GM18511 (cell line): ENCODE measurements around the gene MFSD6.

Source experiments
- ATAC-seq: cut with Tn5 transposase; IDR thresholded peaks from one replicate; pipeline ENCODE4 v1.9.1; 2021; ENCODE audit warnings: mild to moderate bottlenecking, moderate library complexity; ENCODE audit not compliant: unreplicated experiment

The MFSD6 gene

DNA sequence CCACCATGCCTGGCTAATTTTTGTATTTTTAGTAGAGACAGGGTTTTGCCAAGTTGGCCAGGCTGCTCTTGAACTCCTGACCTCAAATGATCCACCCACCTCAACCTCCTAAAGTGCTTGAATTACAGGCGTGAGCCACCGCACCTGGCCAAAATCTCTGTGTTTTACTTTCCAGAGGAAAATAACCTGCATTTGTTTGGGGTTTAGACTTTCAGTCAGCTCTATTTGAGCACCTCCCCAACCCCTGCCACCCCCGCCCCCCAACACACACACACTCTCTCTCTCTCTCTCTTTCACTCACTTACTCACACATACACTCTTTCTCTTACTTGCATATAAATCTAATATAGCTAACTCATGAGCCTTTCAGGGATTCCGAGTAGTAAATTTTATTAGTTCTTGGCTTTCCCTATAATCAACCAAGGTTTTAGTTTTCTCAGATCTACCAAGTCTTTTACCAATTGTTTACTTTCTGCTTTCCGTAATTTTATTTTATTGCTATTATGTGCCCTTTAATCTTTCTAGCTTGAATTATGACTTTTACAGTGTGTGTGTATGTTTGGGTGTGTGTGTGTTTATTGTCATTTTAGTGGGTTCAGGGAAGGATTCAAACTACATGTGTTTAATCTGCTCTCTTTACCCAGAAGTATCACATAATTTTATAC, 24.5 kb downstream of the MFSD6 start:
- ATAC-seq: peak; percentile 58

GRCh38 chr2:190435031-190435670, 27.0 kb downstream of the MFSD6 start:
- ATAC-seq: no peak

DNA sequence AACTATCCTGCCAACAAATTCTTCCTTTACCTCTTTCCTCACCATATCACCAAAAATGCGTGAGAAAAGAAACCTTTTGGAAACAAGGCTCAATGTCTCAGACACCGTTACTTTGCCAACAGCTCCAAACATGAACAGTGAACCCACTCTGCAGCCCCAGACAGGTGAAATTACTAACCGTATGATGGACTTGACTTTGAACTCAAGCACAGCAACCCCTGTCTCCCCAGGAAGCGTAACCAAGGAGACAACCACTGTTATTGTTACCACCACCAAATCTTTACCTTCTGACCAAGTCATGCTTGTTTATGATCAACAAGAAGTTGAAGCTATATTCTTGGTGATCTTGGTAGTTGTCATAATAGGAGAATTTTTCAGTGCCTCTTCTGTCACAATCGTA, 28.4 kb downstream of the MFSD6 start:
- no peak for ATAC-seq

GRCh38 chr2:190440113-190440512, 32.0 kb downstream of the MFSD6 start:
- no peak for ATAC-seq

DNA sequence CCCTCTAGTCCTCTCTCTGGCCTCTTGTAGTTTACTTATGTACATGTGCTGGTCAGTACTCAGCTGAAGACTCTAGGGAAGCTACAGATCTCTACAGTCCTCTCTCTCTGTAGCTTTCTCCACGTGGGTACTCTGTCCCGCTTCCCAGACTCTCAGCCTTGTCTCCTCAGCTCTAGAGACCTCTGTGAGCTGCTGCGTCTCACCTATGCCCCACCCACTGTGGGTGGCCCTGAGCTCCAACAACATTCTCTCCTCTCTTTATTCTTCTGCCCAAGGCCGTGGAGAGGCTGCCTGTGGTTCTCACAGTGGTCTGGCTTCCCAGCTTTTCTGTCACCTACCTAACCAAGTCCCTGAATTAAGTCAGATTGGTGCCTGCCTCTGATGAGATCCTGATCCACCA, 33.4 kb downstream of the MFSD6 start:
- no peak for ATAC-seq

DNA sequence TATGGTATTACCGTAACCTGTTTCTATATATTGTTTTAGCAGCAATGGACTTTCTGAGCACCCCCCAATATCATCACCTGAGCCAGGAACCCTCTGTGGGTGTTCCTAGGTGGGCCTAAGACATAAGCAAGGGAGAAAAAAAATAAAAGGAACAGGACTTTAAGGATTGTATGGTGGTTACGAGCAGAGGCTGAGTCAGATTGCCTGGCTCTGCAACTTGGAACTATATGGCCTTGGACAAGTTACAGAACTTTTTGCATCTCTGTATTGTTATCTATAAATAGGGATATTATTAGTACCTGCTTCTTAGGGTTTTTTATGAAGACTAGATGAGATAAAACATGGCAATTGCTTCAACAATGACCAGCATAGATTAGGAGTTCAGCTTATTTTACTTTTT, 34.9 kb downstream of the MFSD6 start:
- no peak for ATAC-seq

DNA sequence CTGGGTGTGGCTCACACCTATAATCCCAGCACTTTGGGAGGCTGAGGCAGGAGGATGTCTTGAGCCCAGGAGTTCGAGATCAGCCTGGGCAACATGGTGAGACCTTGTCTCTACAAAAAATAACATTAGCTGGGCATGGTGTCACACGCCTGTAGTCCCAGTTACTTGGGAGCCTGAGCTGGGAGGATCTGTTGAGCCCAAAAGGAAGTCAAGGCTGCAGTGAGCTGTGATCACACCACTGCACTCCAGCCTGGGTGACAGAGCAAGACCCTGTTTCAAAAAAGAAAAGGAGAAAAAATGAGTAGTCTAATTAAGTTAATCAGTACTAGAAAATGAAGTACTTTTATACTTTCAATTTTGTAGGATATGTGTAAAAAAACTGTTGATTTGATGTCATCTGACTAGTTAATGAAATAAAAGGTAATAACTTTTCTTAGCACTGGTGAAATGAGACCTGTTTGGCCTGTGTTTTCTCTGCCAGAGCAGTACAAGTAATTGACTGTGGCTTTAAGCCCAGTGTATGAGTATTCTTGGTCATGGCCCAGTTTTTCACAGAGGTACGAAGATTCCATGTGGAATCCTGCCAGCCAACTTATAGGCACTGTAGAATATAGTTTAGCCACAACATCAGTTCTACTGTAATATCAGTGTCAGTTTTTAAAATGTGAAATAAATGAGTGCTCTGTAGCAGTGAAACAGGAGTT, 35.8 kb downstream of the MFSD6 start:
- no peak for ATAC-seq

GRCh38 chr2:190444976-190445375, 36.8 kb downstream of the MFSD6 start:
- ATAC-seq: no peak

DNA sequence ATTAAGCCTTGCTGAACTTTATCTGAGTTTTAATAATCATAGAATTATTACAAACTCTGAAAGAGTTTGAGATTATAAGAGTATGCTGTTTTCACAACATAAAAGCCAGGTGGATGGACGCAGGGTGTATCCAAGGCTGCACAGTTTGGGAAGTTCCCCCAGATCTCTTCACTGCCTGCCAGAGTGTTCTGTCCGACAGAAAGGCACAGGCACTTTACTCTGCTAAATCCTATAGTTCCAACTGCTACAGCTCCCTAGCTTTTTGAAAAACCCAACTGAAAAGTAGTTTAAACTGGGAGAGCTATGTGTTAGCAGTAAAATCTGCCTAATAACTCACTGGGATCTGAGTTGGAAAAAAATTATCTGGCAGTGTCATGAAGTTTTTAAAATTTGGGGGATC, 38.0 kb downstream of the MFSD6 start:
- no peak for ATAC-seq

DNA sequence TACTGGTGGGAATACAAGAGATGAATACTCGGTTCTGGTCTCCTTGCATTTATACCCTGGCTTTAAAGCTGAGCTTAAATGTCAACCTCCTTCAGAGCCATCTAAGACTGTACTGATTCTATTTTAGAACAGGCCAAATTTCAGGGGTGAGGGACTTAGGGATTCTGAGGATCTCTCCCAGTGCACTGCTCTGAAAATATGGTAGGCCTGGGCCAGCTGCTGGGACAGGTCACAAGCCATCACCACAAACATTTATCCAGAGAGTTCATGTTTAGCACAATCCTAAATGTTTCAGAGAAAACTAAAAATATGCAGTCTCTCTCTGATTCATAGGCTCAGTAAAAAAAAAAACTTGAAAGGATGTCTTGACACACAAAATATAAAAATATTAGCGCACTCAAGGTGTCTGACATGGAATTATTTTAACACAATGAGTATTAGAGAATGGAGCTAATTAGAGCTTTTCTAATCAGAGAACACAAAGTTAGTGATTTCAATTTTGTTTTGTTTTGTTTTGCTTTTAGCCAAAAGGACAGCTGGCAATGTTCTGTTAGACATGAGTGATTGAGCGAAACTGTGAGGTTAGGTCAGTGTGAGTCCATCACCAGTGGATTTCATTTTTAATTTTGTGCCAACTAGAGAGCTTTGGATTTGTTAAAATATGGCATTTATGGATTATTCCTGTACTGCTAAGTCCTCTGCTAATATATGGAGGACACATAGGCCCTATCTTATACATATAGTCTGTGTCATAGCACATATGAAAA, 38.8 kb downstream of the MFSD6 start:
- no peak for ATAC-seq

DNA sequence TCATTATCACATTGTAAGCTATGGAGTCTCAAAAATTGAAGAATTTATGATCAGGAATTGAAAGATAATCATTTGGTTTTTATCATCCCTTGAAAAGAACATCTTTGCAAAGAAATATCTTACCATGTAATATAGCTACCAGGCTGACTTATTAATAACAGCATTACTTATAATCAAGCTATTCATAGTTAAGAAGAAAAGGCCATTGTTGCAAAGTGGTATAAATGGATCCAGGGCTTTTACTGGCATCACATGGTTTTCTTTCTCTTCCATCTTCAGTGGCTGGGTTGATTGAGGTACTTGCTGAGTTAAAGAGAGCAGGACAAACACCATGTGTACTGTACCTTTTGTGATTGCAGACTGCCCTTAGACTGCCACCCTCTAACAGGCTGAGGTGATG, 39.6 kb downstream of the MFSD6 start:
- ATAC-seq: no peak

GRCh38 chr2:190449925-190450324, 41.8 kb downstream of the MFSD6 start:
- no peak for ATAC-seq

DNA sequence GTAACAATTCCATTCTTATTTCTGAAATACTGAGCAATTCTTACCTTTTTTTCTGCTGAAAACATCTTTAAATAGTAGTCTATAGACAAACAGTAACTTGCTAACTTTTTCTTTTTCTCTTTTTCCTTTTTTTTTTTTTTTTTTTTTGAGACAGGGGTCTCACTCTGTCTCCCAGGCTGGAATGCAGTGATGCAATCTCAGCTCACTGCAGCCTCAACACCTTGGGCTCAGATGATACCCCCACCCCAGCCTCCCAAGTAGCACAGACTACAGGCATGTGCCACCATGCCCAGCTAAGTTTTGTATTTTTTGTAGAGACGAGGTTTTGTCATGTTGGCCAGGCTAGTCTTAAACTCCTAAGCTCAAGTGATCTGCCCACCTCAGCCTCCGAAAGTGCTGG, 42.2 kb downstream of the MFSD6 start:
- ATAC-seq: no peak

- no peak for ATAC-seq
Observed at GRCh38 chr2:190451561-190452176, 43.5 kb downstream of the MFSD6 start.

- no peak for ATAC-seq
Observed at GRCh38 chr2:190452433-190452832, 44.3 kb downstream of the MFSD6 start.

- no peak for ATAC-seq
Observed at GRCh38 chr2:190454795-190455194, 46.6 kb downstream of the MFSD6 start.

- no peak for ATAC-seq
Observed at GRCh38 chr2:190455358-190456095, 47.4 kb downstream of the MFSD6 start.

GRCh38 chr2:190456833-190457232, 48.7 kb downstream of the MFSD6 start:
- no peak for ATAC-seq

DNA sequence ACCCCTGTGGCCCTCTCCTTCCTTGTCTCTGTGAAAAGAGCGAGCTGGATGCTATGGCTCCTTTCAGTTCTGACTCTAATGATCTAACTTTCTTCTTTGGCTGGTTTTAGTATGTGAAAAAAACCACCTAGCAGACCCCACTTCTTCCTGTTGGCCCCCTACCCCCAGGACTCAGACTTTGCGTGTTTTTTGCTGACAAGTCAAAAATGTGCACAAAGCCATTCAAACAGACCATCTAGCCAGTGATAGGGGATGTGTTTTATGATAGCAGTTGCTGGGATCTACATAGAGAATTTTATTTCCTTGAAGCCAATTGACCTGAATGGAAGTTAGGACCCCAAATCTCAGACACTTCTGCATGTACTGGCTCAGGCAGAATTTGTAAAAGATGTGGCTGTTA, 49.1 kb downstream of the MFSD6 start:
- ATAC-seq: no peak

- ATAC-seq: no peak
Observed at GRCh38 chr2:190458352-190459107, 50.4 kb downstream of the MFSD6 start.
